Bronchial epithelial cell (primary cell): ENCODE results near the gene ATG5. TPM values are rescaled to one million over a fixed set of nuclear protein-coding genes. Genes with fewer than 3 reads are reported as not detected.

ENCODE experiments used
- DNase-seq: peaks from one replicate; pipeline ENCODE4 v3.0.0-alpha.2; 2010; ENCODE audit warnings: low read depth
- FAIRE-seq: peaks from 2 replicates; lab custom pipeline; 2011; peaks lifted over from hg19 to GRCh38; lab: Jason Lieb, UNC
- H3K27me3 ChIP-seq: 2 replicates; pipeline ENCODE4 v1.5.1; 2011; ENCODE audit warnings: low read length; ENCODE audit not compliant: control insufficient read depth, insufficient read depth
- H3K36me3 ChIP-seq: 2 replicates; pipeline ENCODE4 v1.5.1; 2011; ENCODE audit warnings: low read length; ENCODE audit not compliant: control insufficient read depth, insufficient read depth
- H3K4me3 ChIP-seq: 2 replicates; pipeline ENCODE4 v1.5.1; 2011; ENCODE audit warnings: mild to moderate bottlenecking, low read depth, low read length, control low read depth
- total RNA-seq: library from RNA; depleted of rRNA; stranded (reverse); fragments of >200 nt; gene quantifications from 2 replicates; pipeline ENCODE4 v1.2.1, GENCODE V29; 2014
- TF ChIP-seq, protein P1 (sequence below): IDR thresholded peaks from 2 replicates; pipeline ENCODE4 v1.5.1; 2011; ENCODE audit warnings: mild to moderate bottlenecking, moderate library complexity, low read length, control low read depth, inconsistent platforms; ENCODE audit not compliant: insufficient read depth, severe bottlenecking

The ATG5 gene
- total RNA-seq, 1 donor from 2014 or later, result 56.6 TPM

- H3K36me3 ChIP-seq, result no peaks in the 10 kb centered on the region
- no peaks in the 10 kb centered on the region for H3K27me3 ChIP-seq
- no peak overlapping the region for H3K4me3 ChIP-seq
- FAIRE-seq, result no peak
- TF ChIP-seq, protein P1, sequence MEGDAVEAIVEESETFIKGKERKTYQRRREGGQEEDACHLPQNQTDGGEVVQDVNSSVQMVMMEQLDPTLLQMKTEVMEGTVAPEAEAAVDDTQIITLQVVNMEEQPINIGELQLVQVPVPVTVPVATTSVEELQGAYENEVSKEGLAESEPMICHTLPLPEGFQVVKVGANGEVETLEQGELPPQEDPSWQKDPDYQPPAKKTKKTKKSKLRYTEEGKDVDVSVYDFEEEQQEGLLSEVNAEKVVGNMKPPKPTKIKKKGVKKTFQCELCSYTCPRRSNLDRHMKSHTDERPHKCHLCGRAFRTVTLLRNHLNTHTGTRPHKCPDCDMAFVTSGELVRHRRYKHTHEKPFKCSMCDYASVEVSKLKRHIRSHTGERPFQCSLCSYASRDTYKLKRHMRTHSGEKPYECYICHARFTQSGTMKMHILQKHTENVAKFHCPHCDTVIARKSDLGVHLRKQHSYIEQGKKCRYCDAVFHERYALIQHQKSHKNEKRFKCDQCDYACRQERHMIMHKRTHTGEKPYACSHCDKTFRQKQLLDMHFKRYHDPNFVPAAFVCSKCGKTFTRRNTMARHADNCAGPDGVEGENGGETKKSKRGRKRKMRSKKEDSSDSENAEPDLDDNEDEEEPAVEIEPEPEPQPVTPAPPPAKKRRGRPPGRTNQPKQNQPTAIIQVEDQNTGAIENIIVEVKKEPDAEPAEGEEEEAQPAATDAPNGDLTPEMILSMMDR, result no peak
- no peak for DNase-seq
These were observed 139.4 kb downstream of the ATG5 start for GRCh38 chr6:106186172-106186571.

GRCh38 chr6:106185615-106186014 is 139.9 kb downstream of the ATG5 start:
- Histone ChIP-seq H3K27me3 (no peaks in the 10 kb centered on the region), H3K4me3 (no peak overlapping the region), H3K36me3 (no peaks in the 10 kb centered on the region)
- no peak for FAIRE-seq
- TF ChIP-seq, protein P1, result no peak
- DNase-seq, result no peak

DNA sequence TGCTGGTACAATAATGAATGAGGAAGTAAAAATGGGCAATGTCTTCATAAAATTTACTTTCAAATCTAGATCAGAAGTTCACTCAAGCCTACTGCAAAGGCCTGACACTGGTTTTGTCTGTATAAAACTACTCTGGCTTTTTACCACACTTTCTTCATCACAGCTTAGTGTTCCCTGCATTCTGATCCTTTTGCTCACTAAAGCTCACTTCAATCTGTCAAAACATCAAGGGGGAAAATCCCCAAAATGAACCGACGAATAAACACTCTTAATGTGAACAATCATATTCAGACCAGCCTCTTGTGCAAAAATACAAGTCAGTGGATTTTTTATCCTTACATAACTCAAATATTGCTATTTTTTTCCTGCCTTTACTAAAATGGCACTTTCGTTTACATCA is 140.9 kb downstream of the ATG5 start:
- H3K36me3 ChIP-seq, result no peaks in the 10 kb centered on the region
- TF ChIP-seq, protein P1, result no peak
- DNase-seq, result no peak
- H3K4me3 ChIP-seq, result no peak overlapping the region
- peak; percentile 90 for FAIRE-seq
- H3K27me3 ChIP-seq, result no peaks in the 10 kb centered on the region

GRCh38 chr6:106183430-106183829 is 142.1 kb downstream of the ATG5 start:
- DNase-seq, result no peak
- H3K4me3 ChIP-seq, result no peak overlapping the region
- no peaks in the 10 kb centered on the region for H3K27me3 ChIP-seq
- TF ChIP-seq, protein P1, result no peak
- H3K36me3 ChIP-seq, result no peaks in the 10 kb centered on the region
- FAIRE-seq, result no peak

DNA sequence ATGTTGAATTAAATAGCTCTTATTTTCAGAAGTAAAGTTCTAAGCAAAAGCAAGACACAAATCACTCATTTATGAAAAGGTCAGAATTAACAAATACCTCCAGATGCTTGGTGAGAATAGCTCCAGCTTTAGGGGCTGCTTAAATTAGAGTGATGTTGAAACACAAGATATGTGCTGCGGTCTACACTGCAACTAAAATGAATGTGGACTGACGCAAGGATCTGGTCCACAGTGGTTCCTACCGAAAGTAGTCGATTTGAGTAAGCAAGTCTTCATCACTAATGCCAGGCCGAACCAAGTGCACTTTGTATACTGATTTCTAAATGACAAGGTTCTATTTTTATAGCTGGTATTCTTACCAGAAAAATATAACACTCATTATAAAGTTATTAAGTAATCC is 143.1 kb downstream of the ATG5 start:
- Histone ChIP-seq H3K36me3 (no peaks in the 10 kb centered on the region), H3K4me3 (no peak overlapping the region), H3K27me3 (no peaks in the 10 kb centered on the region)
- TF ChIP-seq, protein P1, result no peak
- DNase-seq (no peak), FAIRE-seq (no peak)
